Progenitor cell of endocrine pancreas (in vitro differentiated cells): Measurements from ENCODE around the gene SKP2. TPM values are rescaled to one million over a fixed set of nuclear protein-coding genes. Genes with fewer than 3 reads are reported as not detected.

Experiments
- DNase-seq: peaks from one replicate; pipeline ENCODE4 v3.0.0; 2021; ENCODE audit warnings: low spot score; ENCODE audit not compliant: unreplicated experiment
- H3K27ac Mint-ChIP-seq: 2 replicates; pipeline ENCODE4 v1.8.0; 2021; ENCODE audit warnings: mild to moderate bottlenecking, moderate library complexity, mixed read lengths
- H3K27me3 Mint-ChIP-seq: 2 replicates; pipeline ENCODE4 v1.8.0; 2021; ENCODE audit warnings: mixed read lengths
- H3K36me3 Mint-ChIP-seq: 2 replicates; pipeline ENCODE4 v1.8.0; 2022; ENCODE audit warnings: mixed read lengths; ENCODE audit not compliant: insufficient read depth
- H3K4me1 Mint-ChIP-seq: 2 replicates; pipeline ENCODE4 v1.8.0; 2021; ENCODE audit warnings: low read depth, mixed read lengths
- H3K4me3 Mint-ChIP-seq: 2 replicates; pipeline ENCODE4 v1.8.0; 2021; ENCODE audit warnings: low read depth, mild to moderate bottlenecking, moderate library complexity, mixed read lengths
- H3K9me3 Mint-ChIP-seq: 2 replicates; pipeline ENCODE4 v1.8.0; 2021; ENCODE audit warnings: low read depth, mixed read lengths
- CTCF ChIP-seq: fragments of 200-600 bp; sonication (generic); IDR thresholded peaks from one replicate; pipeline ENCODE4 v1.5.0; 2021; ENCODE audit warnings: antibody characterized with exemption, mild to moderate bottlenecking; ENCODE audit not compliant: unreplicated experiment
- total RNA-seq: library from RNA; stranded (reverse); gene quantifications from 2 replicates; pipeline ENCODE4 v1.2.1, GENCODE V29; 2021

The SKP2 gene
- total RNA-seq, 1 donor from 2014 or later, result 68.4 TPM

DNA sequence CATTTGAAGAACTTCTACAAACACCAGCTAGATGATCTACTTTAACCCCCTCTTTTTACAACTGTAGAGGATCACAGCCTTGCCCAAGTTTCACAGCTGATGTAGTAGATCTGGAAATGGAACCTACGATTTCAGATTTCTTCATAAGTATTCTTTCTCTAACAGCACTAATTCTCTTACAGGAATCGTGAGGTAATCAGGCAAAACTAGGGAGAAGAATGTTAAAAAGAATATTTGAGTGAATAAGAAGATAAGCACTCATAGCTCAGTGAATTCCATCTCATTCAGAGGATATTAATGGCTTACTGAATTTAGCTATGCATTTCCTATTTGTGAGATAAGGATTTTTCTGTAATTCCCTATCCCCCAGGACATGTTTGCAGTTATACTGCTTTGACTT lies 47.7 kb downstream of the SKP2 start:
- no peaks in the 10 kb centered on the region for H3K9me3 Mint-ChIP-seq
- H3K27ac Mint-ChIP-seq, result no peak overlapping the region
- DNase-seq, result no peak
- no peak for TF ChIP-seq CTCF
- peaks cover 16% of the 10 kb centered on the region for H3K4me1 Mint-ChIP-seq
- peaks cover 35% of the 10 kb centered on the region for H3K36me3 Mint-ChIP-seq
- no peak overlapping the region for H3K4me3 Mint-ChIP-seq
- H3K27me3 Mint-ChIP-seq, result no peaks in the 10 kb centered on the region

GRCh38 chr5:36200513-36200912 lies 48.6 kb downstream of the SKP2 start:
- H3K27me3 Mint-ChIP-seq, result no peaks in the 10 kb centered on the region
- H3K36me3 Mint-ChIP-seq, result peaks cover 35% of the 10 kb centered on the region
- peaks cover 16% of the 10 kb centered on the region for H3K4me1 Mint-ChIP-seq
- H3K27ac Mint-ChIP-seq, result no peak overlapping the region
- H3K4me3 Mint-ChIP-seq, result no peak overlapping the region
- no peak for TF ChIP-seq CTCF
- H3K9me3 Mint-ChIP-seq, result no peaks in the 10 kb centered on the region
- no peak for DNase-seq

- Mint-ChIP-seq H3K9me3 (no peaks in the 10 kb centered on the region), H3K4me3 (no peak overlapping the region), H3K27me3 (no peaks in the 10 kb centered on the region), H3K36me3 (peaks cover 28% of the 10 kb centered on the region), H3K4me1 (peaks cover 16% of the 10 kb centered on the region), H3K27ac (peak overlapping the region; percentile 62)
- DNase-seq, result no peak
- TF ChIP-seq CTCF, result no peak
These were observed 50.6 kb downstream of the SKP2 start for GRCh38 chr5:36202521-36202961.

DNA sequence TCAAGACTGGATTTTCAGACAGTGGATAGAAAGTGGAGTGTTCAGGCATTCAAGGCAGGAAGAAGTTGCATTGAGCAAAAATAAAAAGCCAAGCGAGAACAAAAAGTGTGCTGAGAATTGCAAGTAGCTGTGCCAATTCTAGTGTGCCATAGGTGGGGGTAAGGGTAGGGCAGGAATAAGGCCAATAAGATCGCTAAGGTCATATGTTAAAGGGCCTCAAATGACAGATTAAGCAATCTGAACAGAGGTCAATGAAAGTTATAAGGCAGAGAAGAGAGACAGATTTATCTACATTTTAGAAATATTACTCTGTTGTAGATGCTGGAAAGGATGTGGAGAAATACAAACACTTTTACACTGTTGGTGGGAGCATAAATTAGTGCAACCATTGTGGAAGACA lies 53.4 kb downstream of the SKP2 start:
- no peak for TF ChIP-seq CTCF
- peaks cover 20% of the 10 kb centered on the region for H3K36me3 Mint-ChIP-seq
- no peak overlapping the region for H3K27ac Mint-ChIP-seq
- H3K4me3 Mint-ChIP-seq, result no peak overlapping the region
- H3K9me3 Mint-ChIP-seq, result no peaks in the 10 kb centered on the region
- no peaks in the 10 kb centered on the region for H3K27me3 Mint-ChIP-seq
- H3K4me1 Mint-ChIP-seq, result peaks cover 2% of the 10 kb centered on the region
- no peak for DNase-seq

DNA sequence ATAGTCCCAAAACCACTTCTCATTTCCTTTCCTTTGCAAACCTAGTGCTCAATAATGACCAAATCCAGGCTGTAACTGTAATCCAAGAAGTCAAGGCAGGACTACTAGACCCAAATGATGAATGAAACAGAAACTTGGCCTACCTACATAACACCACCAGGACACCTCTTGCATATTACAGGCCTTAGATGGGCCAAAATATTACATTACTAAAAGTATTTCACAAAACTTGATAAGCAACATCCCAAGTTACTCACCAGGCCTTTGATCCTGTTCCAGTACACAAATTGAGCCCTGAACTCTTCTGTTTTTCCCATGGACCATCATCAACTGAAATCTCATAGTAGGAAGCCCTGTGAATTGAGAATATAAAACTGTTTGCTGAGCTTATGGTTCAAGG lies 55.0 kb downstream of the SKP2 start:
- H3K4me3 Mint-ChIP-seq, result no peak overlapping the region
- no peak for DNase-seq

More for the DNA sequence above, 55.0 kb downstream of the SKP2 start:
- Mint-ChIP-seq H3K27ac (no peak overlapping the region), H3K27me3 (no peaks in the 10 kb centered on the region), H3K36me3 (peaks cover 19% of the 10 kb centered on the region), H3K4me1 (no peaks in the 10 kb centered on the region), H3K9me3 (no peaks in the 10 kb centered on the region)
- TF ChIP-seq CTCF, result no peak
